Activated T-cell treated with anti-CD3 and anti-CD28 coated beads for 1 hour (primary cell): ENCODE measurements around the gene BCKDHA.
"Not testable (repeated sequence)": the region's sequence is repeated elsewhere in the genome, so short reads cannot be mapped to it uniquely, and the experiment has no call there.

ENCODE experiments used
- DNase-seq: peaks from one replicate; pipeline ENCODE4 v3.0.0-alpha.2; 2020; ENCODE audit warnings: low read depth

BCKDHA gene

GRCh38 chr19:41366089-41366488 lies 31.5 kb upstream of the BCKDHA start:
- no peak for DNase-seq

GRCh38 chr19:41367848-41368301 lies 29.7 kb upstream of the BCKDHA start:
- DNase-seq, result no peak

GRCh38 chr19:41369769-41370168 lies 27.8 kb upstream of the BCKDHA start:
- DNase-seq, result no peak

- not testable (repeated sequence) for DNase-seq
Measured at GRCh38 chr19:41371119-41371518, 26.5 kb upstream of the BCKDHA start.

- no peak for DNase-seq
Measured at GRCh38 chr19:41371541-41371940, 26.1 kb upstream of the BCKDHA start.

GRCh38 chr19:41372501-41372900 lies 25.1 kb upstream of the BCKDHA start:
- DNase-seq, result no peak

GRCh38 chr19:41373993-41374392 lies 23.6 kb upstream of the BCKDHA start:
- no peak for DNase-seq

GRCh38 chr19:41376241-41376997 lies 21.2 kb upstream of the BCKDHA start, which contains the start of gene TMEM91:
TMEM91 (plus strand) TSS chr19:41376533; CDS start chr19:41378310, 1,777 bp downstream.
- DNase-seq, result no peak

GRCh38 chr19:41376998-41377365 lies 20.6 kb upstream of the BCKDHA start:
- DNase-seq, result no peak

- DNase-seq, result no peak
Measured at GRCh38 chr19:41377977-41378709, 19.5 kb upstream of the BCKDHA start.

GRCh38 chr19:41381536-41381935 lies 16.1 kb upstream of the BCKDHA start:
- not testable (repeated sequence) for DNase-seq

- DNase-seq, result no peak
Measured at GRCh38 chr19:41384351-41384750, 13.3 kb upstream of the BCKDHA start.

GRCh38 chr19:41386442-41386841 lies 11.2 kb upstream of the BCKDHA start:
- DNase-seq, result no peak

GRCh38 chr19:41391618-41392017 lies 6.0 kb upstream of the BCKDHA start:
- DNase-seq, result no peak

GRCh38 chr19:41392775-41393174 lies 4.8 kb upstream of the BCKDHA start:
- no peak for DNase-seq

- no peak for DNase-seq
Measured at GRCh38 chr19:41395355-41395754, 2.3 kb upstream of the BCKDHA start.

- no peak for DNase-seq
Measured at GRCh38 chr19:41398050-41398418, 416 bp downstream of the BCKDHA start.

- DNase-seq, result no peak
Measured at GRCh38 chr19:41398598-41398997, 980 bp downstream of the BCKDHA start.

GRCh38 chr19:41399091-41399490 lies 1.5 kb downstream of the BCKDHA start:
- no peak for DNase-seq

GRCh38 chr19:41399525-41399924 lies 1.9 kb downstream of the BCKDHA start:
- DNase-seq, result no peak

GRCh38 chr19:41401483-41401882 lies 3.9 kb downstream of the BCKDHA start:
- DNase-seq, result no peak

- DNase-seq, result no peak
Measured at GRCh38 chr19:41402010-41402409, 4.4 kb downstream of the BCKDHA start.

- no peak for DNase-seq
Measured at GRCh38 chr19:41403181-41403970, 5.8 kb downstream of the BCKDHA start.
